GM19438 (cell line): ENCODE data around the gene RNF212B.

Experiments
- ATAC-seq: cut with Tn5 transposase; IDR thresholded peaks from one replicate; pipeline ENCODE4 v1.9.1; 2021; ENCODE audit warnings: low read depth; ENCODE audit not compliant: unreplicated experiment

Gene RNF212B

GRCh38 chr14:23286902-23287479 lies 49.3 kb downstream of the RNF212B start:
- no peak for ATAC-seq

GRCh38 chr14:23294734-23295561 lies 57.2 kb downstream of the RNF212B start:
- ATAC-seq: no peak

GRCh38 chr14:23296012-23296777 lies 58.5 kb downstream of the RNF212B start:
- ATAC-seq: no peak

- no peak for ATAC-seq
Observed at GRCh38 chr14:23297096-23297495, 59.4 kb downstream of the RNF212B start.

- ATAC-seq: no peak
Observed at GRCh38 chr14:23297611-23298277, 60.0 kb downstream of the RNF212B start.

- ATAC-seq: no peak
Observed at GRCh38 chr14:23299211-23299957, 61.6 kb downstream of the RNF212B start.

- no peak for ATAC-seq
Observed at GRCh38 chr14:23299986-23300686, 62.4 kb downstream of the RNF212B start.

GRCh38 chr14:23300687-23301223 lies 63.0 kb downstream of the RNF212B start:
- no peak for ATAC-seq

GRCh38 chr14:23301288-23301968 lies 63.7 kb downstream of the RNF212B start:
- ATAC-seq: peak; percentile 69

- peak; percentile 5 for ATAC-seq
Observed at GRCh38 chr14:23301969-23302289, 64.2 kb downstream of the RNF212B start.

- ATAC-seq: peak; percentile 34
Observed at GRCh38 chr14:23302290-23303225, 64.8 kb downstream of the RNF212B start, which contains the start of gene PPP1R3E. TSS of gene PPP1R3E (minus strand) at chr14:23302859. CDS start at chr14:23302576, 283 bp downstream.

GRCh38 chr14:23306412-23307145 lies 68.8 kb downstream of the RNF212B start, which contains the start of gene BCL2L2:
TSS of gene BCL2L2 (plus strand) at chr14:23306833. CDS start at chr14:23307768, 935 bp downstream.
- ATAC-seq: peak; percentile 21

- no peak for ATAC-seq
Observed at GRCh38 chr14:23307146-23307530, 69.4 kb downstream of the RNF212B start.

GRCh38 chr14:23307687-23308644 lies 70.2 kb downstream of the RNF212B start:
- no peak for ATAC-seq

GRCh38 chr14:23308721-23309445 lies 71.1 kb downstream of the RNF212B start:
- no peak for ATAC-seq
